CD4-positive, alpha-beta T cell treated with Interleukin-4 for 1 hour (primary cell): ENCODE data around the gene LYPD5.

Experiments used
- DNase-seq, 2 donors: peaks; one replicate each; pipeline ENCODE4 v3.0.0-alpha.2; 2020 to 2022

Gene LYPD5

GRCh38 chr19:43804432-43804831, 2.2 kb upstream of the LYPD5 start:
- DNase-seq: no peak

- no peak for DNase-seq
These were observed 2.6 kb downstream of the LYPD5 start for GRCh38 chr19:43799502-43800142.

- DNase-seq: peak; percentile 20 to 40
These were observed 3.5 kb downstream of the LYPD5 start for GRCh38 chr19:43798546-43799409.

- no peak for DNase-seq
These were observed 4.2 kb downstream of the LYPD5 start for GRCh38 chr19:43798026-43798545.

GRCh38 chr19:43797556-43797955, 4.7 kb downstream of the LYPD5 start:
- no peak for DNase-seq

- no peak for DNase-seq
These were observed 5.1 kb downstream of the LYPD5 start for GRCh38 chr19:43797118-43797517.

GRCh38 chr19:43790587-43790986, 11.7 kb downstream of the LYPD5 start:
- no peak for DNase-seq

GRCh38 chr19:43789029-43789428, 13.2 kb downstream of the LYPD5 start:
- DNase-seq: peak in 1 of 2 donors; percentile 27

- no peak for DNase-seq
These were observed 15.6 kb downstream of the LYPD5 start for GRCh38 chr19:43786665-43787064.

- DNase-seq: peak; percentile 69 to 79
These were observed 17.1 kb downstream of the LYPD5 start for GRCh38 chr19:43784981-43785808.

- peak; percentile 49 to 63 for DNase-seq
These were observed 17.8 kb downstream of the LYPD5 start for GRCh38 chr19:43784241-43784980.

GRCh38 chr19:43783636-43784035, 18.6 kb downstream of the LYPD5 start:
- DNase-seq: no peak

- peak; percentile 33 to 35 for DNase-seq
These were observed 19.5 kb downstream of the LYPD5 start for GRCh38 chr19:43782689-43783231.

- no peak for DNase-seq
These were observed 20.0 kb downstream of the LYPD5 start for GRCh38 chr19:43782311-43782660.

- DNase-seq: no peak
These were observed 20.5 kb downstream of the LYPD5 start for GRCh38 chr19:43781630-43782310.

GRCh38 chr19:43780706-43781525, 21.3 kb downstream of the LYPD5 start, which contains the start of gene KCNN4:
TSS of gene KCNN4 (minus strand) at chr19:43780973. CDS start at chr19:43780861, 112 bp downstream.
- peak; percentile 68 to 75 for DNase-seq

- DNase-seq: peak in 1 of 2 donors; percentile 28
These were observed 22.4 kb downstream of the LYPD5 start for GRCh38 chr19:43779820-43780219.

GRCh38 chr19:43779147-43779819, 23.0 kb downstream of the LYPD5 start:
- no peak for DNase-seq

- DNase-seq: no peak
These were observed 23.6 kb downstream of the LYPD5 start for GRCh38 chr19:43778651-43779050.

- peak; percentile 59 to 64 for DNase-seq
These were observed 25.0 kb downstream of the LYPD5 start for GRCh38 chr19:43777163-43777695.
